ENCODE results near the gene CRTAC1. TPM values are rescaled to one million over a fixed set of nuclear protein-coding genes. Genes with fewer than 3 reads are reported as not detected.

CRTAC1 gene
- polyA plus RNA-seq, 1 of the 3 experiments (the other 2 are of a cell fraction), result 0.05 TPM

DNA sequence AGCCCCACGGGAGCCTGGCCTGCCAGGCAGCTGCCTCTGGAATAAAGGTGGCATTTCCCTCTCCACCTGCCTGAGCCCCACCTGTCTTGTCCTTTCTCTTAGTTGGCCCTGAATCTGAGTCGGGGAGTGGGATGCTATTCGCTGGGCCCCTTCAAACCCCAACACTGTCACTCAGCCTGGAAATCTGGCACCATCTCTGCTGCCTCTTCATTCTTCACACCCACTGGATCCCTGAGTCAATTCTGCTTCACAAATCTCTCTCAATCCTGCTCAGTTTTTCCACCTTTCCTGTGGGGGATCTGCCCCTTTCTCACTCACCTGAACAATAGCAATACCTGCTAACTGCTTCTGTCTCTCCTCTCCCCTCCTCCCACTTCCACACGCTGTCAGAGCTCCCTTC is 10.6 kb downstream of the CRTAC1 start:
- POLR2A ChIA-PET, result interaction anchor here (0.8 kb wide), 1 partner anchor 10 kb away, joined by 3 read pairs; no protein-coding TSS in a partner anchor
- TF ChIP-seq TCF12 (IDR thresholded peaks at IDR 0.05) (no peak), TAF1 (IDR thresholded peaks at IDR 0.05; ENCODE audit: borderline replicate concordance, low read depth, low read length) (no peak), USF1 (IDR thresholded peaks at IDR 0.05; ENCODE audit: borderline replicate concordance, low read depth) (no peak), RFX5 (IDR thresholded peaks at IDR 0.05; ENCODE audit: low read length) (no peak), FOXM1 (IDR thresholded peaks at IDR 0.05; ENCODE audit: low read depth) (no peak), GABPA (IDR thresholded peaks at IDR 0.05; ENCODE audit: low read depth) (no peak), PBX3 (IDR thresholded peaks at IDR 0.05) (no peak), NRF1 (IDR thresholded peaks at IDR 0.05; ENCODE audit: low read depth, low read length) (no peak), IRF3 (IDR thresholded peaks at IDR 0.05; ENCODE audit: low read depth, low read length) (no peak), JUND (IDR thresholded peaks at IDR 0.05) (no peak), YY1 (IDR thresholded peaks at IDR 0.05; ENCODE audit: low read depth) (no peak), TEAD4 (IDR thresholded peaks at IDR 0.05; ENCODE audit: borderline replicate concordance, insufficient read depth) (no peak)
- TF ChIP-seq, protein P1, sequence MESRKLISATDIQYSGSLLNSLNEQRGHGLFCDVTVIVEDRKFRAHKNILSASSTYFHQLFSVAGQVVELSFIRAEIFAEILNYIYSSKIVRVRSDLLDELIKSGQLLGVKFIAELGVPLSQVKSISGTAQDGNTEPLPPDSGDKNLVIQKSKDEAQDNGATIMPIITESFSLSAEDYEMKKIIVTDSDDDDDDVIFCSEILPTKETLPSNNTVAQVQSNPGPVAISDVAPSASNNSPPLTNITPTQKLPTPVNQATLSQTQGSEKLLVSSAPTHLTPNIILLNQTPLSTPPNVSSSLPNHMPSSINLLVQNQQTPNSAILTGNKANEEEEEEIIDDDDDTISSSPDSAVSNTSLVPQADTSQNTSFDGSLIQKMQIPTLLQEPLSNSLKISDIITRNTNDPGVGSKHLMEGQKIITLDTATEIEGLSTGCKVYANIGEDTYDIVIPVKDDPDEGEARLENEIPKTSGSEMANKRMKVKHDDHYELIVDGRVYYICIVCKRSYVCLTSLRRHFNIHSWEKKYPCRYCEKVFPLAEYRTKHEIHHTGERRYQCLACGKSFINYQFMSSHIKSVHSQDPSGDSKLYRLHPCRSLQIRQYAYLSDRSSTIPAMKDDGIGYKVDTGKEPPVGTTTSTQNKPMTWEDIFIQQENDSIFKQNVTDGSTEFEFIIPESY (IDR thresholded peaks at IDR 0.05; ENCODE audit: borderline replicate concordance, low read depth), result no peak
- TF ChIP-seq, protein P2, sequence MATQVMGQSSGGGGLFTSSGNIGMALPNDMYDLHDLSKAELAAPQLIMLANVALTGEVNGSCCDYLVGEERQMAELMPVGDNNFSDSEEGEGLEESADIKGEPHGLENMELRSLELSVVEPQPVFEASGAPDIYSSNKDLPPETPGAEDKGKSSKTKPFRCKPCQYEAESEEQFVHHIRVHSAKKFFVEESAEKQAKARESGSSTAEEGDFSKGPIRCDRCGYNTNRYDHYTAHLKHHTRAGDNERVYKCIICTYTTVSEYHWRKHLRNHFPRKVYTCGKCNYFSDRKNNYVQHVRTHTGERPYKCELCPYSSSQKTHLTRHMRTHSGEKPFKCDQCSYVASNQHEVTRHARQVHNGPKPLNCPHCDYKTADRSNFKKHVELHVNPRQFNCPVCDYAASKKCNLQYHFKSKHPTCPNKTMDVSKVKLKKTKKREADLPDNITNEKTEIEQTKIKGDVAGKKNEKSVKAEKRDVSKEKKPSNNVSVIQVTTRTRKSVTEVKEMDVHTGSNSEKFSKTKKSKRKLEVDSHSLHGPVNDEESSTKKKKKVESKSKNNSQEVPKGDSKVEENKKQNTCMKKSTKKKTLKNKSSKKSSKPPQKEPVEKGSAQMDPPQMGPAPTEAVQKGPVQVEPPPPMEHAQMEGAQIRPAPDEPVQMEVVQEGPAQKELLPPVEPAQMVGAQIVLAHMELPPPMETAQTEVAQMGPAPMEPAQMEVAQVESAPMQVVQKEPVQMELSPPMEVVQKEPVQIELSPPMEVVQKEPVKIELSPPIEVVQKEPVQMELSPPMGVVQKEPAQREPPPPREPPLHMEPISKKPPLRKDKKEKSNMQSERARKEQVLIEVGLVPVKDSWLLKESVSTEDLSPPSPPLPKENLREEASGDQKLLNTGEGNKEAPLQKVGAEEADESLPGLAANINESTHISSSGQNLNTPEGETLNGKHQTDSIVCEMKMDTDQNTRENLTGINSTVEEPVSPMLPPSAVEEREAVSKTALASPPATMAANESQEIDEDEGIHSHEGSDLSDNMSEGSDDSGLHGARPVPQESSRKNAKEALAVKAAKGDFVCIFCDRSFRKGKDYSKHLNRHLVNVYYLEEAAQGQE (IDR thresholded peaks at IDR 0.05; ENCODE audit: low read depth, low read length), result no peak
- Histone ChIP-seq H3K9me2 (no peaks in the 10 kb centered on the region), H3K4me2 (no peak overlapping the region), H4K20me1 (ENCODE audit: insufficient read depth) (no peaks in the 10 kb centered on the region), H3F3A (replicated peaks; ENCODE audit: insufficient read depth) (no peaks in the 10 kb centered on the region), H2AFZ (ENCODE audit: low read depth) (no peak overlapping the region), H3K4me3 (ENCODE audit: low read depth in 2 of 2, low read length in 1 of 2) (no peak overlapping the region), H3K27ac (ENCODE audit: low read depth in 2 of 2, low read length in 1 of 2) (no peak overlapping the region), H3K79me2 (ENCODE audit: insufficient read depth) (no peaks in the 10 kb centered on the region), H3K4me1 (ENCODE audit: control insufficient read depth in 1 of 2, insufficient read depth in 2 of 2, low read depth in 1 of 2, low read length in 1 of 2) (no peaks in the 10 kb centered on the region), H3K9ac (no peak overlapping the region), H3K27me3 (ENCODE audit: insufficient read depth) (no peaks in the 10 kb centered on the region), H3K9me3 (no peaks in the 10 kb centered on the region), H3K36me3 (replicated peaks in 1 of 2; ENCODE audit: control insufficient read depth in 1 of 2, insufficient read depth in 2 of 2, low read length in 1 of 2) (no peaks in the 10 kb centered on the region)
- DNase-seq, result no peak
- CTCF ChIA-PET, result interaction anchor here (2.6 to 7.9 kb wide), 3 partner anchors 9 to 105 kb away, joined by 8 to 69 read pairs (median 10); partner anchors contain the start of gene CRTAC1
- WGBS (ENCODE audit: low lambda C conversion rate), result 40% methylated on average over 4 of the region's 4 CpGs
